Activated T-cell treated with anti-CD3 and anti-CD28 coated beads, Interleukin-2, amount 50 U/mL, for 1 hour (primary cell): ENCODE data around the gene MLLT3.

ENCODE experiments used
- DNase-seq: peaks from one replicate; pipeline ENCODE4 v3.0.0-alpha.2; 2020

Gene MLLT3

GRCh38 chr9:20553558-20554149 is 68.6 kb downstream of the MLLT3 start:
- no peak for DNase-seq

GRCh38 chr9:20552874-20553557 is 69.3 kb downstream of the MLLT3 start:
- no peak for DNase-seq

GRCh38 chr9:20551835-20552234 is 70.5 kb downstream of the MLLT3 start:
- DNase-seq = no peak

- no peak for DNase-seq
Measured at GRCh38 chr9:20551236-20551635, 71.1 kb downstream of the MLLT3 start.

GRCh38 chr9:20550326-20550725 is 72.0 kb downstream of the MLLT3 start:
- no peak for DNase-seq

- DNase-seq = no peak
Measured at GRCh38 chr9:20549053-20549452, 73.2 kb downstream of the MLLT3 start.

- DNase-seq = no peak
Measured at GRCh38 chr9:20545023-20545622, 77.2 kb downstream of the MLLT3 start.

- no peak for DNase-seq
Measured at GRCh38 chr9:20540169-20540863, 82.0 kb downstream of the MLLT3 start.

GRCh38 chr9:20538956-20539355 is 83.3 kb downstream of the MLLT3 start:
- DNase-seq = no peak

- DNase-seq = no peak
Measured at GRCh38 chr9:20538092-20538491, 84.2 kb downstream of the MLLT3 start.

- no peak for DNase-seq
Measured at GRCh38 chr9:20537294-20537693, 85.0 kb downstream of the MLLT3 start.

GRCh38 chr9:20532584-20532983 is 89.7 kb downstream of the MLLT3 start:
- DNase-seq = no peak

GRCh38 chr9:20529837-20530236 is 92.5 kb downstream of the MLLT3 start:
- DNase-seq = no peak

- DNase-seq = no peak
Measured at GRCh38 chr9:20528253-20528652, 94.0 kb downstream of the MLLT3 start.

- no peak for DNase-seq
Measured at GRCh38 chr9:20526500-20527319, 95.6 kb downstream of the MLLT3 start.

GRCh38 chr9:20524776-20525175 is 97.5 kb downstream of the MLLT3 start:
- DNase-seq = no peak

GRCh38 chr9:20518737-20519136 is 103.6 kb downstream of the MLLT3 start:
- no peak for DNase-seq

- no peak for DNase-seq
Measured at GRCh38 chr9:20513126-20513913, 109.0 kb downstream of the MLLT3 start.

- DNase-seq = no peak
Measured at GRCh38 chr9:20512636-20513035, 109.7 kb downstream of the MLLT3 start.

- DNase-seq = no peak
Measured at GRCh38 chr9:20512106-20512505, 110.2 kb downstream of the MLLT3 start.

- no peak for DNase-seq
Measured at GRCh38 chr9:20511686-20512085, 110.6 kb downstream of the MLLT3 start.

GRCh38 chr9:20509466-20509865 is 112.8 kb downstream of the MLLT3 start:
- DNase-seq = no peak
